Nephron progenitor cell (in vitro differentiated cells): ENCODE results near the gene LRBA.

Experiments
- DNase-seq: peaks from one replicate; pipeline ENCODE4 v3.0.0; 2021
- H3K27ac Mint-ChIP-seq: 2 replicates; pipeline ENCODE4 v1.8.0; 2021; ENCODE audit warnings: mild to moderate bottlenecking, moderate library complexity, mixed read lengths
- H3K27me3 Mint-ChIP-seq: 2 replicates; pipeline ENCODE4 v1.8.0; 2021; ENCODE audit warnings: mild to moderate bottlenecking, low read depth, mixed read lengths; ENCODE audit not compliant: poor library complexity
- H3K36me3 Mint-ChIP-seq: 2 replicates; pipeline ENCODE4 v1.8.0; 2021; ENCODE audit warnings: low read depth, mixed read lengths
- H3K4me1 Mint-ChIP-seq: 2 replicates; pipeline ENCODE4 v1.8.0; 2021; ENCODE audit warnings: mixed read lengths
- H3K4me3 Mint-ChIP-seq: 2 replicates; pipeline ENCODE4 v1.8.0; 2021; ENCODE audit warnings: mild to moderate bottlenecking, moderate library complexity, mixed read lengths
- H3K9me3 Mint-ChIP-seq: 2 replicates; pipeline ENCODE4 v1.8.0; 2021; ENCODE audit warnings: mild to moderate bottlenecking, moderate library complexity, mixed read lengths
- TF ChIP-seq, protein P1 (sequence below): fragments of 200-600 bp; sonication (generic); IDR thresholded peaks from 2 replicates; pipeline ENCODE4 v1.5.0; 2021; ENCODE audit warnings: antibody characterized with exemption

The LRBA gene

DNA sequence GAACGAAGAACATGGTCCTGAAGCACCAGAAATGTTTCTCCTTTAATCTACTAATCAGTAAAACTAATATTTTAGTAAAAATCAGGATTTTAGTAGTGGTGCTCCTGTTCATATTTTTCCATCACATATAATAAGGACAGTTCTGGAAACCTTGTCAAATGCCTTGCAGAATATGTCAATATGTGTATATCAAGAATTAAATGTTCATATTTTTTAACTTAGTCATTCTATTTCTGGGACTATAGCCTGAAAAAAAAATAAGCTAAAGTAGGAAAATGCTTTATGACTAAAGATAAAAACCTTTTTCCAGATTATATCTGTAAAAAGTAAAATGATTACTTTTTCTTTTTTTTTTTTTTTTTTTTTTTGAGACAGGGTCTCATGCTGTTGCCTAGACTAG is 368.1 kb downstream of the LRBA start:
- no peak overlapping the region for H3K4me3 Mint-ChIP-seq
- no peaks in the 10 kb centered on the region for H3K9me3 Mint-ChIP-seq
- H3K36me3 Mint-ChIP-seq: no peaks in the 10 kb centered on the region
- no peak for DNase-seq
- TF ChIP-seq, protein P1, sequence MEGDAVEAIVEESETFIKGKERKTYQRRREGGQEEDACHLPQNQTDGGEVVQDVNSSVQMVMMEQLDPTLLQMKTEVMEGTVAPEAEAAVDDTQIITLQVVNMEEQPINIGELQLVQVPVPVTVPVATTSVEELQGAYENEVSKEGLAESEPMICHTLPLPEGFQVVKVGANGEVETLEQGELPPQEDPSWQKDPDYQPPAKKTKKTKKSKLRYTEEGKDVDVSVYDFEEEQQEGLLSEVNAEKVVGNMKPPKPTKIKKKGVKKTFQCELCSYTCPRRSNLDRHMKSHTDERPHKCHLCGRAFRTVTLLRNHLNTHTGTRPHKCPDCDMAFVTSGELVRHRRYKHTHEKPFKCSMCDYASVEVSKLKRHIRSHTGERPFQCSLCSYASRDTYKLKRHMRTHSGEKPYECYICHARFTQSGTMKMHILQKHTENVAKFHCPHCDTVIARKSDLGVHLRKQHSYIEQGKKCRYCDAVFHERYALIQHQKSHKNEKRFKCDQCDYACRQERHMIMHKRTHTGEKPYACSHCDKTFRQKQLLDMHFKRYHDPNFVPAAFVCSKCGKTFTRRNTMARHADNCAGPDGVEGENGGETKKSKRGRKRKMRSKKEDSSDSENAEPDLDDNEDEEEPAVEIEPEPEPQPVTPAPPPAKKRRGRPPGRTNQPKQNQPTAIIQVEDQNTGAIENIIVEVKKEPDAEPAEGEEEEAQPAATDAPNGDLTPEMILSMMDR: no peak
- no peak overlapping the region for H3K27ac Mint-ChIP-seq
- H3K27me3 Mint-ChIP-seq: no peaks in the 10 kb centered on the region
- no peaks in the 10 kb centered on the region for H3K4me1 Mint-ChIP-seq

DNA sequence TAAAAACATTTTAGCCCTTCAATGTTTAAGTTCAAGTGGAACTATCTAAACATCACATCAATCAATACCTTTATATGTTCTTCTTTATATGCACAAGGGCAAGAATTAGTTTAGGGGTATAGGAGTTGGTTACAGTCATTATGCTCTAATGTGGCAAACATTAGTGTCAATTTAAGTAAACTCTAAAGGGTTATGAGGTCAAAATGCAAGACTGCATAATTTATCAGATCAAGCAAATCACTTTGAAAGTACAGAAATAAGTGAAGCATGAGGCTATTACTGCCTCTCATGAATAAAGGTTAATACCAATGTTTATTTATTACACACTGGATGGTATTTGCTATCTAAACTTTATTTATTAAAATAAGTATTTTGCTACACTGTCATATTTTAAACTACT is 373.5 kb downstream of the LRBA start:
- Mint-ChIP-seq H3K4me3 (no peak overlapping the region), H3K27ac (no peak overlapping the region), H3K9me3 (no peaks in the 10 kb centered on the region), H3K27me3 (no peaks in the 10 kb centered on the region), H3K36me3 (no peaks in the 10 kb centered on the region), H3K4me1 (no peaks in the 10 kb centered on the region)
- DNase-seq: no peak
- TF ChIP-seq, protein P1: no peak

DNA sequence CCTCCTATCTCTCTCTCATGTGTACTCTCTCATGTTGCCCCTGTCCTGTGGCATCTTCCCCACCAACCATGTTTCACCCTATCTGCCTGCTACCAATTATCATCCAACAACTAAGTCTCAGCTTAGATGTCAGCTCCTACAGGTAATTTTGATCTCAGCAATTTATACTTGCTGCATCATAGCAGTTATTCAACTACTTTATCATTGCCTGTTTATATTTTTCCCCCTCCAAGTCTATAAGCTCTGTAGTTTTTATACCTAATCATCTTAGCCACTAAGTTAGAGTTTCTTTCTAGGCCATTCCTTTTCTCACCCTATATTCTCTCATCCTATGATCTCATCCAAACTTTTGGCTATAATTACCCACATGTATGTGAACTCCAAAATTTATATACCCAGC is 382.4 kb downstream of the LRBA start:
- no peak for DNase-seq
- Mint-ChIP-seq H3K27me3 (no peaks in the 10 kb centered on the region), H3K9me3 (peaks cover 11% of the 10 kb centered on the region), H3K27ac (no peak overlapping the region), H3K4me1 (no peaks in the 10 kb centered on the region), H3K4me3 (no peak overlapping the region), H3K36me3 (no peaks in the 10 kb centered on the region)
- TF ChIP-seq, protein P1: no peak

DNA sequence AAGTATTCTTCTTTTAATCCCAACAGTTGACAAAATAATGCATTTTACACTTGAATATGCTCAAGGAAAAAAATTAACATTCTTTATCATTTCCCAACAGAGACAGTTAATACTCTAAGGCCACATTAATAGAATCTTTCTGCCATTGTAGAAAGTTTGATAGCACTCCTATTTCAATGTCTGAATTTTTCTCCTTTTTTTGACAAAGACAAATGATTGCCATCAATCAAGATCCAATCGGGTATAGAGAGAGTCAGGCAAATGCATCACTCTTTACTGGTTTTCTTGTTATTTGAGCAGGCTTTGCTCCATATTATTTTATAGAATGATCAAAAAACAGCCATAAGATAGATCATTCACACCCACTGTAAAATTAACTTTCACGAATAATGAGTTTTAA is 387.0 kb downstream of the LRBA start:
- Mint-ChIP-seq H3K4me3 (no peak overlapping the region), H3K27ac (no peak overlapping the region), H3K27me3 (no peaks in the 10 kb centered on the region), H3K9me3 (peaks cover 6% of the 10 kb centered on the region), H3K36me3 (no peaks in the 10 kb centered on the region), H3K4me1 (no peaks in the 10 kb centered on the region)
- TF ChIP-seq, protein P1: no peak
- DNase-seq: no peak

DNA sequence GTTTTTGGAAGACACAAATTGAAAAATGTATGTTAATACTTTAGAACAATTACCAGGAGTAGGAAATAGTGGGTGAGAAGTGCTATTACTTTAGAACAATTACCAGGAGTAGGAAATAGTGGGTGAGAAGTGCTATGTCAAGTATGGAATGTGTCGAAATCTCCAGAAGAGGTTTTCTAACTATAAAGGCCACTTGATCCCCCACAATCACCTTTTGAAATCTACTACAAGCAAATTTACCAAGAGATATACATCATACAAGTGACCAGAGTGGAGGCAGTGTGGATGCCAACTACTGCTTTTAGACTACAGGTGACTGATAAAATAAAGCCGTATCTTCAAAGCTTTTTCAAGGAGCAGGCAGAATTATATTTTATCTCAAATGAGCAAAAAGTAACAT is 390.1 kb downstream of the LRBA start:
- Mint-ChIP-seq H3K36me3 (peaks cover 4% of the 10 kb centered on the region), H3K27me3 (no peaks in the 10 kb centered on the region), H3K27ac (no peak overlapping the region), H3K9me3 (no peaks in the 10 kb centered on the region), H3K4me3 (no peak overlapping the region), H3K4me1 (no peaks in the 10 kb centered on the region)
- TF ChIP-seq, protein P1: no peak
- no peak for DNase-seq

DNA sequence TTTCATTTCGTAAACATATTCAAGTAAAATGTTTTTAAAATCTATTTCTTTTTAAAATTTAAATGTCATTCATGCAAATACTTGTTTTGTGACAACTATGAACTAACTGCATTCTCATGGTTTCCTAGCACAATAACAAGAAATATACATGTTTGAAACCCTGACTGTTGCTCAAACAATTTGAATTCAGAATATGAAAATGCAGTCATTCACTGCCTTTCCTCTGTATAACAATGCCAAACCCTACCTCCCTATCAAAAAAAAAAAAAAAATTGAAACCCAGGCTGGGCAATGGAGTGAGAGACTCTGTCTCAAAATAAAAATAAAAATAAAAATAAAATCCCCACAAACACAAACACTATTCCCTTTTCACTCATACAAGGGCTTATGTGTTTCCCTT is 391.0 kb downstream of the LRBA start:
- Mint-ChIP-seq H3K9me3 (no peaks in the 10 kb centered on the region), H3K4me3 (no peak overlapping the region), H3K27me3 (no peaks in the 10 kb centered on the region), H3K27ac (no peak overlapping the region), H3K36me3 (peaks cover 4% of the 10 kb centered on the region), H3K4me1 (no peaks in the 10 kb centered on the region)
- DNase-seq: no peak
- TF ChIP-seq, protein P1: no peak
